HG02623 (cell line): ENCODE measurements around the gene ERVV-1.
"Not testable (repeated sequence)": the region's sequence is repeated elsewhere in the genome, so short reads cannot be mapped to it uniquely, and the experiment has no call there.

Source experiments
- ATAC-seq: cut with Tn5 transposase; IDR thresholded peaks from one replicate; pipeline ENCODE4 v1.9.1; 2021; ENCODE audit warnings: moderate library complexity; ENCODE audit not compliant: unreplicated experiment

The ERVV-1 gene

GRCh38 chr19:53019684-53020083, 6.0 kb downstream of the ERVV-1 start:
- no peak for ATAC-seq

- not testable (repeated sequence) for ATAC-seq
Observed at GRCh38 chr19:53028306-53028705, 14.6 kb downstream of the ERVV-1 start.

GRCh38 chr19:53034054-53034453, 20.3 kb downstream of the ERVV-1 start:
- ATAC-seq: no peak

- no peak for ATAC-seq
Observed at GRCh38 chr19:53034948-53035675, 21.4 kb downstream of the ERVV-1 start.

- no peak for ATAC-seq
Observed at GRCh38 chr19:53037101-53038097, 23.7 kb downstream of the ERVV-1 start.

GRCh38 chr19:53041366-53041765, 27.6 kb downstream of the ERVV-1 start:
- no peak for ATAC-seq

- ATAC-seq: no peak
Observed at GRCh38 chr19:53045536-53045935, 31.8 kb downstream of the ERVV-1 start.

- no peak for ATAC-seq
Observed at GRCh38 chr19:53047379-53047778, 33.7 kb downstream of the ERVV-1 start.

- no peak for ATAC-seq
Observed at GRCh38 chr19:53055117-53055516, 41.4 kb downstream of the ERVV-1 start.

GRCh38 chr19:53057904-53058580, 44.3 kb downstream of the ERVV-1 start:
- ATAC-seq: no peak
